HG02678 (cell line): ENCODE measurements around the gene ERAL1.
"Not testable (repeated sequence)": the region's sequence is repeated elsewhere in the genome, so short reads cannot be mapped to it uniquely, and the experiment has no call there.

ENCODE experiments used
- ATAC-seq: cut with Tn5 transposase; IDR thresholded peaks from one replicate; pipeline ENCODE4 v1.9.1; 2021; ENCODE audit warnings: mild to moderate bottlenecking, moderate library complexity; ENCODE audit not compliant: unreplicated experiment

The ERAL1 gene

GRCh38 chr17:28849281-28849680 lies 5.5 kb upstream of the ERAL1 start:
- ATAC-seq: no peak

- no peak for ATAC-seq
Measured at GRCh38 chr17:28853295-28853694, 1.5 kb upstream of the ERAL1 start.

GRCh38 chr17:28855336-28855679 lies 492 bp downstream of the ERAL1 start:
- no peak for ATAC-seq

- ATAC-seq: no peak
Measured at GRCh38 chr17:28856028-28856574, 1.3 kb downstream of the ERAL1 start.

- no peak for ATAC-seq
Measured at GRCh38 chr17:28857905-28858800, 3.3 kb downstream of the ERAL1 start.

GRCh38 chr17:28858801-28859355 lies 4.1 kb downstream of the ERAL1 start:
- ATAC-seq: no peak

GRCh38 chr17:28860363-28860808 lies 5.6 kb downstream of the ERAL1 start:
- no peak for ATAC-seq

GRCh38 chr17:28861393-28862203 lies 6.8 kb downstream of the ERAL1 start:
- ATAC-seq: no peak

GRCh38 chr17:28862561-28862960 lies 7.7 kb downstream of the ERAL1 start:
- ATAC-seq: no peak

- ATAC-seq: no peak
Measured at GRCh38 chr17:28863953-28864352, 9.1 kb downstream of the ERAL1 start.

- ATAC-seq: no peak
Measured at GRCh38 chr17:28864991-28865849, 10.4 kb downstream of the ERAL1 start.

- no peak for ATAC-seq
Measured at GRCh38 chr17:28865946-28866752, 11.3 kb downstream of the ERAL1 start.

GRCh38 chr17:28867276-28867675 lies 12.5 kb downstream of the ERAL1 start:
- ATAC-seq: no peak

- peak; percentile 90 for ATAC-seq
Measured at GRCh38 chr17:28871056-28871579, 16.3 kb downstream of the ERAL1 start.

GRCh38 chr17:28873839-28874238 lies 19.0 kb downstream of the ERAL1 start:
- ATAC-seq: no peak

- ATAC-seq: no peak
Measured at GRCh38 chr17:28874750-28875149, 19.9 kb downstream of the ERAL1 start.

GRCh38 chr17:28875848-28876550 lies 21.2 kb downstream of the ERAL1 start:
- ATAC-seq: no peak

GRCh38 chr17:28877150-28877711 lies 22.4 kb downstream of the ERAL1 start:
- not testable (repeated sequence) for ATAC-seq
